Kidney (tissue), 14 donors: ENCODE results near the gene GSTCD. TPM values are rescaled to one million over a fixed set of nuclear protein-coding genes. Genes with fewer than 3 reads are reported as not detected.

ENCODE experiments used
- DNase-seq, 5 donors: peaks; one replicate each; pipeline ENCODE4 v3.0.0-alpha.2; 2013 to 2020
- FAIRE-seq: peaks from 2 replicates; lab custom pipeline; 2012; peaks lifted over from hg19 to GRCh38; lab: Jason Lieb, UNC
- H3K27ac ChIP-seq, 2 donors: one replicate each; pipeline ENCODE4 v1.7.0; 2013; ENCODE audit warnings: low read depth in 2 of 2, low read length in 2 of 2, inconsistent platforms in 1 of 2
- H3K27me3 ChIP-seq: one replicate; pipeline ENCODE4 v1.7.1; 2013; ENCODE audit warnings: low read length, inconsistent platforms; ENCODE audit not compliant: control insufficient read depth, insufficient read depth
- H3K36me3 ChIP-seq, 3 donors: one replicate each; pipeline versions ENCODE4 v1.7.0 to v1.7.1; 2013; ENCODE audit warnings: low read length in 3 of 3, control low read depth in 1 of 3, inconsistent platforms in 1 of 3; ENCODE audit not compliant: insufficient read depth in 3 of 3, control insufficient read depth in 2 of 3
- H3K4me1 ChIP-seq, 3 donors: one replicate each; pipeline versions ENCODE4 v1.7.0 to v1.7.1; 2013; ENCODE audit warnings: low read length in 3 of 3, inconsistent platforms in 1 of 3, low read depth in 1 of 3; ENCODE audit not compliant: control insufficient read depth in 2 of 3, insufficient read depth in 2 of 3
- H3K4me3 ChIP-seq, 3 donors: one replicate each; pipeline versions ENCODE4 v1.7.0 to v1.8.1; 2013; ENCODE audit warnings: low read length in 3 of 3, control low read depth in 1 of 3, inconsistent platforms in 1 of 3
- H3K9ac ChIP-seq, 3 donors: one replicate each; pipeline versions ENCODE4 v1.7.0 to v1.7.1; 2013; ENCODE audit warnings: low read length in 3 of 3, control low read depth in 1 of 3, inconsistent platforms in 1 of 3
- H3K9me3 ChIP-seq, 3 donors: one replicate each; pipeline versions ENCODE4 v1.7.0 to v1.7.1; 2013; ENCODE audit warnings: low read length in 3 of 3, control low read depth in 1 of 3, inconsistent platforms in 1 of 3; ENCODE audit not compliant: control insufficient read depth in 2 of 3, insufficient read depth in 1 of 3
- intact Hi-C: fragments of 100-400 bp; cut with DNase I; formaldehyde crosslinking; loops from one replicate; pipeline ENCODE4 v1.11.1; 2022
- polyA plus RNA-seq: library from polyadenylated mRNA; stranded (reverse); fragments of 350-450 nt; fragmentation: Illumina TruSeq; extraction: RNeasy Lipid Tissue Mini Kit (QIAGEN cat#74804); gene quantifications from one replicate; pipeline ENCODE4 v1.2.3, GENCODE V29; 2014; ENCODE audit warnings: low read depth, low replicate concordance; ENCODE audit not compliant: insufficient read depth
- total RNA-seq: library from RNA; stranded (reverse); fragmentation: NEBNext Ultra II Directional; extraction: Animal tissue kit (Norgen Biotek cat#: 25700); gene quantifications from one replicate; pipeline ENCODE4 v1.2.1, GENCODE V29; 2021
- TF ChIP-seq, protein P1 (sequence below): IDR thresholded peaks from 3 replicates; pipeline ENCODE4 v1.5.1; 2012; ENCODE audit warnings: mild to moderate bottlenecking, moderate library complexity, borderline replicate concordance; ENCODE audit not compliant: insufficient read depth; ENCODE audit errors: extremely low read depth
- donor health status: control.
- donor health status: control.
- donor health status: control.
- donor health status: control.
- donor health status: control.
- donor health status: DM: yes; HTN: yes; CAD: no.
- donor health status: Normal renal cell carcinoma (clear cell type).

GSTCD gene
- total and polyA plus RNA-seq, 2 donors from 2014 or later, result 2.2 to 11.7 TPM

DNA sequence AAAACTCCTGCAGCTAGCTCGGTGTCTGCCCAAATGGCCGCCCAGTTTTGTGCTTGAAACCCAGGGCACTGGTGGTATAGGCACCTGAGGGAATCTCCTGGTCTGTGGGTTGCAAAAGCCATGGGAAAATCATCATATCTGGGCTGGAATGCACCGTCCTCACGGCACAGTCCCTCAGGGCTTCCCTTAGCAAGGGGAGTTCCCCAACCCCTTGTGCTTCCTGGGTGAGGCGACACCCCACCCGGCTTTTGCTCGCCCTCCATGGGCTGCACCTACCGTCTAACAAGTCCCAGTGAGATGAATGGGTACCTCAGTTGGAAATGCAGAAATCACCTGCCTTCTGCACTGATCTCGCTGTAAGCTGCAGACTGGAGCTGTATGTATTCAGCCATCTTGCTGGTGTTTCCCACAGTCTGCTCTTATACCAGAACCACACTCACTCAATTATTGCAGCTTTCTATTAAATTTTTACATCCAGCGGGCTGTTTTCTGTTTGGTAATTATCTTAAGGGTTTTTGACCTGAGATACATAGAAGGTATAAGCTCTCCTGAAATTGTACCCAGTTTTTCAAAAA is 150.0 kb downstream of the GSTCD start:
- TF ChIP-seq, protein P1, sequence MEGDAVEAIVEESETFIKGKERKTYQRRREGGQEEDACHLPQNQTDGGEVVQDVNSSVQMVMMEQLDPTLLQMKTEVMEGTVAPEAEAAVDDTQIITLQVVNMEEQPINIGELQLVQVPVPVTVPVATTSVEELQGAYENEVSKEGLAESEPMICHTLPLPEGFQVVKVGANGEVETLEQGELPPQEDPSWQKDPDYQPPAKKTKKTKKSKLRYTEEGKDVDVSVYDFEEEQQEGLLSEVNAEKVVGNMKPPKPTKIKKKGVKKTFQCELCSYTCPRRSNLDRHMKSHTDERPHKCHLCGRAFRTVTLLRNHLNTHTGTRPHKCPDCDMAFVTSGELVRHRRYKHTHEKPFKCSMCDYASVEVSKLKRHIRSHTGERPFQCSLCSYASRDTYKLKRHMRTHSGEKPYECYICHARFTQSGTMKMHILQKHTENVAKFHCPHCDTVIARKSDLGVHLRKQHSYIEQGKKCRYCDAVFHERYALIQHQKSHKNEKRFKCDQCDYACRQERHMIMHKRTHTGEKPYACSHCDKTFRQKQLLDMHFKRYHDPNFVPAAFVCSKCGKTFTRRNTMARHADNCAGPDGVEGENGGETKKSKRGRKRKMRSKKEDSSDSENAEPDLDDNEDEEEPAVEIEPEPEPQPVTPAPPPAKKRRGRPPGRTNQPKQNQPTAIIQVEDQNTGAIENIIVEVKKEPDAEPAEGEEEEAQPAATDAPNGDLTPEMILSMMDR, result no peak
- H3K4me3 ChIP-seq, result no peak overlapping the region
- intact Hi-C loops, result no loop called here
- FAIRE-seq (no peak), DNase-seq (no peak)
- H3K36me3 ChIP-seq, result no peaks in the 10 kb centered on the region
- no peaks in the 10 kb centered on the region for H3K4me1 ChIP-seq
- H3K9ac ChIP-seq, result no peak overlapping the region
- H3K9me3 ChIP-seq, result peaks cover 0 to 3% (median 0%) of the 10 kb centered on the region in 3 donors
- no peaks in the 10 kb centered on the region for H3K27me3 ChIP-seq
- no peak overlapping the region for H3K27ac ChIP-seq

DNA sequence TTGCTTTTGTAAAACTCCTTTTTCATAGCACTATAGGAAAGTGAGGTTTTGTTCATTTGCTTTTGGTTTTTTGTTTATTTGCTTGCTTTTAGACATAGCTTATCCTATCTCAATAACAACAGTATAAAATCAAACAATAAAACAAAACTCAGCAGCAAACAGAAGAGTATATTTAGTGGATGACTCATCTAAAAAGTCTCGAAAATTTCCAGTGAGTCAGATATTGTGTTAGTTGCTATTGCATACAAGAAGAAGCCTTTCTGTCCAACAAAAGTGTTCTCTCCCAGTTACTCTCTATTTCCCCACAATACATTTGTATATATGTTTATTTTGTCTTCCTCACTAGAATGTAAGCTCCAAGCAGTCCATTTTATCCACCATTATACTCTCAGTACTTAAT is 150.6 kb downstream of the GSTCD start:
- no peak overlapping the region for H3K27ac ChIP-seq
- peaks cover 0 to 3% (median 0%) of the 10 kb centered on the region in 3 donors for H3K9me3 ChIP-seq
- no peaks in the 10 kb centered on the region for H3K4me1 ChIP-seq
- FAIRE-seq (no peak), DNase-seq (no peak)
- TF ChIP-seq, protein P1, result no peak
- no peak overlapping the region for H3K9ac ChIP-seq
- no peaks in the 10 kb centered on the region for H3K27me3 ChIP-seq
- no peaks in the 10 kb centered on the region for H3K36me3 ChIP-seq
- intact Hi-C loops, result no loop called here
- no peak overlapping the region for H3K4me3 ChIP-seq

- Histone ChIP-seq H3K4me1 (no peaks in the 10 kb centered on the region), H3K9ac (no peak overlapping the region), H3K27ac (no peak overlapping the region), H3K36me3 (no peaks in the 10 kb centered on the region), H3K9me3 (no peaks in the 10 kb centered on the region), H3K27me3 (no peaks in the 10 kb centered on the region), H3K4me3 (no peak overlapping the region)
- intact Hi-C loops, result no loop called here
- TF ChIP-seq, protein P1, result no peak
- FAIRE-seq, result no peak
- no peak for DNase-seq
Observed at GRCh38 chr4:105870963-105871362, 162.4 kb downstream of the GSTCD start.

- Histone ChIP-seq H3K4me3 (no peak overlapping the region), H3K27ac (no peak overlapping the region), H3K36me3 (no peaks in the 10 kb centered on the region), H3K9me3 (no peaks in the 10 kb centered on the region), H3K27me3 (no peaks in the 10 kb centered on the region), H3K9ac (no peak overlapping the region), H3K4me1 (no peaks in the 10 kb centered on the region)
- TF ChIP-seq, protein P1, result no peak
- intact Hi-C loops, result no loop called here
- FAIRE-seq (no peak), DNase-seq (no peak)
Observed at GRCh38 chr4:105871997-105872396, 163.4 kb downstream of the GSTCD start.
